Liver (tissue), 9 donors: ENCODE measurements around the gene TYSND1. TPM values are rescaled to one million over a fixed set of nuclear protein-coding genes. Genes with fewer than 3 reads are reported as not detected.
A peak's percentile ranks its signal among the peaks of the same experiment; 100 is the strongest.

Experiments used
- DNase-seq: peaks from one replicate; pipeline ENCODE4 v3.0.0-alpha.2; 2017; ENCODE audit warnings: low spot score
- H3K27ac ChIP-seq, 2 donors: one replicate each; pipeline ENCODE4 v1.7.0; 2013; ENCODE audit warnings: inconsistent platforms in 2 of 2, low read length in 2 of 2, control low read depth in 1 of 2, low read depth in 1 of 2, mild to moderate bottlenecking in 1 of 2
- H3K27me3 ChIP-seq, 4 donors: one replicate each; pipeline versions ENCODE4 v1.6.1 to v1.7.0; 2013; ENCODE audit warnings: low read length in 3 of 4, inconsistent platforms in 1 of 4, mild to moderate bottlenecking in 1 of 4, moderate library complexity in 1 of 4; ENCODE audit not compliant: control insufficient read depth in 4 of 4, insufficient read depth in 4 of 4
- H3K36me3 ChIP-seq, 4 donors: one replicate each; pipeline versions ENCODE4 v1.6.1 to v1.7.0; 2013; ENCODE audit warnings: low read length in 3 of 4, mild to moderate bottlenecking in 3 of 4, low read depth in 1 of 4, moderate library complexity in 1 of 4; ENCODE audit not compliant: control insufficient read depth in 4 of 4, insufficient read depth in 3 of 4
- H3K4me1 ChIP-seq, 4 donors: one replicate each; pipeline versions ENCODE4 v1.6.1 to v1.7.0; 2013; ENCODE audit warnings: low read length in 3 of 4, mild to moderate bottlenecking in 3 of 4, moderate library complexity in 1 of 4; ENCODE audit not compliant: control insufficient read depth in 4 of 4, insufficient read depth in 4 of 4
- H3K4me3 ChIP-seq, 3 donors: one replicate each; pipeline versions ENCODE4 v1.6.1 to v1.7.0; 2013; ENCODE audit warnings: low read length in 3 of 3, control low read depth in 1 of 3, low read depth in 1 of 3, mild to moderate bottlenecking in 1 of 3
- H3K9ac ChIP-seq, 2 donors: one replicate each; pipeline ENCODE4 v1.7.0; 2013; ENCODE audit warnings: low read length in 2 of 2, mild to moderate bottlenecking in 2 of 2, moderate library complexity in 2 of 2, control low read depth in 1 of 2, low read depth in 1 of 2
- H3K9me3 ChIP-seq, 4 donors: one replicate each; pipeline versions ENCODE4 v1.6.1 to v1.7.0; 2013; ENCODE audit warnings: low read length in 3 of 4; ENCODE audit not compliant: control insufficient read depth in 4 of 4
- EGR1 ChIP-seq, 2 donors: IDR thresholded peaks; 2 replicates each; pipeline ENCODE4 v1.6.1; 2016 to 2018; ENCODE audit warnings: antibody characterized with exemption in 2 of 2, low read depth in 2 of 2
- FOXA1 ChIP-seq: IDR thresholded peaks from 2 replicates; pipeline ENCODE4 v1.6.1; 2016; ENCODE audit warnings: antibody characterized with exemption
- FOXA2 ChIP-seq: IDR thresholded peaks from 2 replicates; pipeline ENCODE4 v1.6.1; 2016; ENCODE audit warnings: antibody characterized with exemption
- GABPA ChIP-seq, 2 donors: IDR thresholded peaks in 1 of 2; conservative IDR thresholded peaks in 1 of 2; 2 replicates each; pipeline ENCODE4 v1.6.1; 2016; ENCODE audit warnings: antibody characterized with exemption in 2 of 2, mild to moderate bottlenecking in 1 of 2, moderate library complexity in 1 of 2
- HNF4A ChIP-seq, 2 donors: conservative IDR thresholded peaks; 2 replicates each; pipeline ENCODE4 v1.6.1; 2016; ENCODE audit warnings: antibody characterized with exemption in 2 of 2, mild to moderate bottlenecking in 2 of 2
- HNF4G ChIP-seq: IDR thresholded peaks from 2 replicates; pipeline ENCODE4 v1.6.1; 2016; ENCODE audit warnings: antibody characterized with exemption
- JUND ChIP-seq, 2 donors: IDR thresholded peaks; 2 replicates each; pipeline ENCODE4 v1.6.1; 2016; ENCODE audit warnings: antibody characterized with exemption in 2 of 2
- NR2F2 ChIP-seq: IDR thresholded peaks from 2 replicates; pipeline ENCODE4 v1.6.1; 2016; ENCODE audit warnings: antibody characterized with exemption
- RAD21 ChIP-seq, 2 donors: IDR thresholded peaks; 2 replicates each; pipeline ENCODE4 v1.6.1; 2016; ENCODE audit warnings: antibody characterized with exemption in 2 of 2, mild to moderate bottlenecking in 2 of 2
- RXRA ChIP-seq, 2 donors: IDR thresholded peaks; 2 replicates each; pipeline ENCODE4 v1.6.1; 2017 to 2018; ENCODE audit warnings: antibody characterized with exemption in 2 of 2, mild to moderate bottlenecking in 1 of 2
- SP1 ChIP-seq: IDR thresholded peaks from 2 replicates; pipeline ENCODE4 v1.6.1; 2018; ENCODE audit warnings: antibody characterized with exemption, mild to moderate bottlenecking
- TAF1 ChIP-seq: conservative IDR thresholded peaks from 2 replicates; pipeline ENCODE4 v1.6.1; 2016; ENCODE audit warnings: antibody characterized with exemption, mild to moderate bottlenecking
- YY1 ChIP-seq: IDR thresholded peaks from 2 replicates; pipeline ENCODE4 v1.6.1; 2016; ENCODE audit warnings: antibody characterized with exemption, mild to moderate bottlenecking
- whole genome bisulfite sequencing: extraction: QIAGEN DNeasy Blood & Tissue Kit; methylation state at CpG from one replicate; pipeline ENCODE4 v1.1.7; 2013; 5-methylcytosine and 5-hydroxymethylcytosine counted together
- polyA plus RNA-seq, 2 donors: library from polyadenylated mRNA; stranded (reverse) in 1 of 2; unstranded in 1 of 2; fragments of 200-250 nt in 1 of 2; fragments of >200 nt in 1 of 2; fragmentation: Nextera tagmentation in 1 of 2; extraction: Ambion mirVana in 1 of 2; gene quantifications; one replicate each; pipeline versions ENCODE4 v1.2.1 to v1.2.3, GENCODE V29; 2013 to 2015
- total RNA-seq, 2 donors: library from RNA; depleted of rRNA; stranded (reverse); fragments of >200 nt; gene quantifications; one replicate each; pipeline ENCODE4 v1.2.3, GENCODE V29; 2014
- TF ChIP-seq, protein P1 (sequence below): IDR thresholded peaks from 2 replicates; pipeline ENCODE4 v1.6.1; 2016; ENCODE audit warnings: antibody characterized with exemption, mild to moderate bottlenecking
- TF ChIP-seq, protein P2 (sequence below): IDR thresholded peaks from 2 replicates; pipeline ENCODE4 v1.6.1; 2016; ENCODE audit warnings: antibody characterized with exemption
- TF ChIP-seq, protein P3 (sequence below): IDR thresholded peaks from 2 replicates; pipeline ENCODE4 v1.6.1; 2016; ENCODE audit warnings: antibody characterized with exemption
- TF ChIP-seq, protein P4 (sequence below): IDR thresholded peaks from 2 replicates; pipeline ENCODE4 v1.6.1; 2016; ENCODE audit warnings: antibody characterized with exemption
- TF ChIP-seq, protein P5 (sequence below): fragments of 150-350 bp; IDR thresholded peaks from 2 replicates; pipeline ENCODE4 v1.5.1; 2017; ENCODE audit warnings: improper control_type of control experiment, low read depth, low read length; ENCODE audit not compliant: missing input control
- donor health status: healthy.
- donor health status: healthy.
- donor health status: healthy.
- donor health status: healthy.
- donor health status: healthy.

Gene TYSND1
- total and polyA plus RNA-seq, 4 donors: 3.9 to 11.3 (median 7.2) TPM

DNA sequence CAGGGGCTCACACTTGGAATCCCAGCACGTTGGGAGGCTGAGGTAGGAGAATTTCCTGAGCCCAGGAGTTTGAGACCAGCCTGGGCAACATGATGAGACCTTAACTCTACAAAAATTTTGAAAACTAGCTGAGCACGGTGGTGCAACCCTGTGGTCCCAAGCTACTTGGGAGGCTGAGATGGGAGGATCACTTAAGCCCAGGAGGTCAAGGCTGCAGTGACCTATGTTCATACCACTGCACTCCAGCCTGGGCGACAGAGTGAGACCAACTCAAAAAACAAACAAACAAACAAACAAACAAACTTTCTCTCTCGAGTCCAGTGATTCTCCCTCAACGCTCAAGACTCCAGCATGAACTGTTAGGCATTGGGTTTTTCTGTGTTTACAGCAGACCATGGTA, 2.0 kb upstream of the TYSND1 start:
- DNase-seq: no peak
- Histone ChIP-seq H3K4me3 (no peak overlapping the region), H3K27me3 (no peaks in the 10 kb centered on the region), H3K27ac (no peak overlapping the region), H3K36me3 (peaks cover 3 to 38% (median 27%) of the 10 kb centered on the region in 4 donors), H3K9ac (no peak overlapping the region), H3K9me3 (no peaks in the 10 kb centered on the region), H3K4me1 (peaks cover 4 to 25% (median 14%) of the 10 kb centered on the region in 4 donors)
- no peak for TF ChIP-seq HNF4A (conservative IDR thresholded peaks at IDR 0.05)
- no peak for TF ChIP-seq RXRA (IDR thresholded peaks at IDR 0.05)
- TF ChIP-seq, protein P1, sequence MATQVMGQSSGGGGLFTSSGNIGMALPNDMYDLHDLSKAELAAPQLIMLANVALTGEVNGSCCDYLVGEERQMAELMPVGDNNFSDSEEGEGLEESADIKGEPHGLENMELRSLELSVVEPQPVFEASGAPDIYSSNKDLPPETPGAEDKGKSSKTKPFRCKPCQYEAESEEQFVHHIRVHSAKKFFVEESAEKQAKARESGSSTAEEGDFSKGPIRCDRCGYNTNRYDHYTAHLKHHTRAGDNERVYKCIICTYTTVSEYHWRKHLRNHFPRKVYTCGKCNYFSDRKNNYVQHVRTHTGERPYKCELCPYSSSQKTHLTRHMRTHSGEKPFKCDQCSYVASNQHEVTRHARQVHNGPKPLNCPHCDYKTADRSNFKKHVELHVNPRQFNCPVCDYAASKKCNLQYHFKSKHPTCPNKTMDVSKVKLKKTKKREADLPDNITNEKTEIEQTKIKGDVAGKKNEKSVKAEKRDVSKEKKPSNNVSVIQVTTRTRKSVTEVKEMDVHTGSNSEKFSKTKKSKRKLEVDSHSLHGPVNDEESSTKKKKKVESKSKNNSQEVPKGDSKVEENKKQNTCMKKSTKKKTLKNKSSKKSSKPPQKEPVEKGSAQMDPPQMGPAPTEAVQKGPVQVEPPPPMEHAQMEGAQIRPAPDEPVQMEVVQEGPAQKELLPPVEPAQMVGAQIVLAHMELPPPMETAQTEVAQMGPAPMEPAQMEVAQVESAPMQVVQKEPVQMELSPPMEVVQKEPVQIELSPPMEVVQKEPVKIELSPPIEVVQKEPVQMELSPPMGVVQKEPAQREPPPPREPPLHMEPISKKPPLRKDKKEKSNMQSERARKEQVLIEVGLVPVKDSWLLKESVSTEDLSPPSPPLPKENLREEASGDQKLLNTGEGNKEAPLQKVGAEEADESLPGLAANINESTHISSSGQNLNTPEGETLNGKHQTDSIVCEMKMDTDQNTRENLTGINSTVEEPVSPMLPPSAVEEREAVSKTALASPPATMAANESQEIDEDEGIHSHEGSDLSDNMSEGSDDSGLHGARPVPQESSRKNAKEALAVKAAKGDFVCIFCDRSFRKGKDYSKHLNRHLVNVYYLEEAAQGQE: no peak
- no peak for TF ChIP-seq GABPA (IDR thresholded peaks at IDR 0.05 in 1 of 2, conservative IDR thresholded peaks at IDR 0.05 in 1 of 2)
- TF ChIP-seq FOXA2: no peak
- no peak for TF ChIP-seq FOXA1
- TF ChIP-seq NR2F2: no peak
- TF ChIP-seq, protein P2, sequence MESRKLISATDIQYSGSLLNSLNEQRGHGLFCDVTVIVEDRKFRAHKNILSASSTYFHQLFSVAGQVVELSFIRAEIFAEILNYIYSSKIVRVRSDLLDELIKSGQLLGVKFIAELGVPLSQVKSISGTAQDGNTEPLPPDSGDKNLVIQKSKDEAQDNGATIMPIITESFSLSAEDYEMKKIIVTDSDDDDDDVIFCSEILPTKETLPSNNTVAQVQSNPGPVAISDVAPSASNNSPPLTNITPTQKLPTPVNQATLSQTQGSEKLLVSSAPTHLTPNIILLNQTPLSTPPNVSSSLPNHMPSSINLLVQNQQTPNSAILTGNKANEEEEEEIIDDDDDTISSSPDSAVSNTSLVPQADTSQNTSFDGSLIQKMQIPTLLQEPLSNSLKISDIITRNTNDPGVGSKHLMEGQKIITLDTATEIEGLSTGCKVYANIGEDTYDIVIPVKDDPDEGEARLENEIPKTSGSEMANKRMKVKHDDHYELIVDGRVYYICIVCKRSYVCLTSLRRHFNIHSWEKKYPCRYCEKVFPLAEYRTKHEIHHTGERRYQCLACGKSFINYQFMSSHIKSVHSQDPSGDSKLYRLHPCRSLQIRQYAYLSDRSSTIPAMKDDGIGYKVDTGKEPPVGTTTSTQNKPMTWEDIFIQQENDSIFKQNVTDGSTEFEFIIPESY: no peak
- TF ChIP-seq, protein P3, sequence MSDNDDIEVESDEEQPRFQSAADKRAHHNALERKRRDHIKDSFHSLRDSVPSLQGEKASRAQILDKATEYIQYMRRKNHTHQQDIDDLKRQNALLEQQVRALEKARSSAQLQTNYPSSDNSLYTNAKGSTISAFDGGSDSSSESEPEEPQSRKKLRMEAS: no peak
- TF ChIP-seq YY1: no peak
- TF ChIP-seq EGR1 (IDR thresholded peaks at IDR 0.05; ENCODE audit: low read depth in 2 of 2): no peak
- no peak for TF ChIP-seq RAD21 (IDR thresholded peaks at IDR 0.05)
- TF ChIP-seq HNF4G: no peak
- TF ChIP-seq, protein P4, sequence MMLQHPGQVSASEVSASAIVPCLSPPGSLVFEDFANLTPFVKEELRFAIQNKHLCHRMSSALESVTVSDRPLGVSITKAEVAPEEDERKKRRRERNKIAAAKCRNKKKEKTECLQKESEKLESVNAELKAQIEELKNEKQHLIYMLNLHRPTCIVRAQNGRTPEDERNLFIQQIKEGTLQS: no peak
- TF ChIP-seq JUND (IDR thresholded peaks at IDR 0.05): no peak
- TF ChIP-seq TAF1: no peak
- TF ChIP-seq, protein P5, sequence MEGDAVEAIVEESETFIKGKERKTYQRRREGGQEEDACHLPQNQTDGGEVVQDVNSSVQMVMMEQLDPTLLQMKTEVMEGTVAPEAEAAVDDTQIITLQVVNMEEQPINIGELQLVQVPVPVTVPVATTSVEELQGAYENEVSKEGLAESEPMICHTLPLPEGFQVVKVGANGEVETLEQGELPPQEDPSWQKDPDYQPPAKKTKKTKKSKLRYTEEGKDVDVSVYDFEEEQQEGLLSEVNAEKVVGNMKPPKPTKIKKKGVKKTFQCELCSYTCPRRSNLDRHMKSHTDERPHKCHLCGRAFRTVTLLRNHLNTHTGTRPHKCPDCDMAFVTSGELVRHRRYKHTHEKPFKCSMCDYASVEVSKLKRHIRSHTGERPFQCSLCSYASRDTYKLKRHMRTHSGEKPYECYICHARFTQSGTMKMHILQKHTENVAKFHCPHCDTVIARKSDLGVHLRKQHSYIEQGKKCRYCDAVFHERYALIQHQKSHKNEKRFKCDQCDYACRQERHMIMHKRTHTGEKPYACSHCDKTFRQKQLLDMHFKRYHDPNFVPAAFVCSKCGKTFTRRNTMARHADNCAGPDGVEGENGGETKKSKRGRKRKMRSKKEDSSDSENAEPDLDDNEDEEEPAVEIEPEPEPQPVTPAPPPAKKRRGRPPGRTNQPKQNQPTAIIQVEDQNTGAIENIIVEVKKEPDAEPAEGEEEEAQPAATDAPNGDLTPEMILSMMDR: no peak
- 92% methylated on average over 5 of the region's 5 CpGs for WGBS

DNA sequence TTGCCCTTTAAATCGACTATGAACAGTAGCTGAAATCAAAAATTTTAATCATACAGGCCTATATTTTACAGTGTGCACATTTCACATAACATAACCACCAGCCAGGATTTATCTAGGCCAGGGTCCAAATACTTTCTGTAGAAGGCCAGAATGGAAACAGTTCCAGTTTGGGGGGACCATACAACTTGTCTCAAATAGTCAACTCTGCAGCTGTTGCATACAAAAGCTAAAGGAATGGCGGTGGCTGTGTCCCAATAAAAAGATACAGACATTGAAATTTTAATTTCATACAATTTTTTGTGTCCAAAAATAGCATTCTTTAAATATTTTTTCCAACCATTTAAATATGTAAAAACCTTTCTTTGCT, 742 bp upstream of the TYSND1 start:
- Histone ChIP-seq H3K9me3 (no peaks in the 10 kb centered on the region), H3K36me3 (peaks cover 0 to 25% (median 15%) of the 10 kb centered on the region in 4 donors), H3K4me3 (no peak overlapping the region), H3K9ac (peak overlapping the region in 1 of 2 donors; percentile 47), H3K4me1 (peaks cover 4 to 25% (median 14%) of the 10 kb centered on the region in 4 donors), H3K27ac (peak overlapping the region in 1 of 2 donors; percentile 88), H3K27me3 (no peaks in the 10 kb centered on the region)
- 58% methylated on average over 2 of the region's 2 CpGs for WGBS
- DNase-seq: no peak
- no peak for TF ChIP-seq SP1
- TF ChIP-seq, protein P1: no peak
- TF ChIP-seq, protein P3: no peak
- TF ChIP-seq HNF4G: no peak
- no peak for TF ChIP-seq EGR1 (IDR thresholded peaks at IDR 0.05; ENCODE audit: low read depth in 2 of 2)
- TF ChIP-seq TAF1: no peak
- TF ChIP-seq, protein P5: no peak
